HepG2 (cell line): ENCODE results near the gene SEMA4B. TPM values are rescaled to one million over a fixed set of nuclear protein-coding genes. Genes with fewer than 3 reads are reported as not detected.

Experiments
- ATF3 ChIP-seq: sonication (generic); formaldehyde crosslinking; IDR thresholded peaks from 2 replicates; pipeline ENCODE4 v1.4.0; 2020; ENCODE audit warnings: missing genetic modification reagents
- BORCS8-MEF2B ChIP-seq: sonication (generic); formaldehyde crosslinking; IDR thresholded peaks from 2 replicates; pipeline ENCODE4 v1.8.0; 2022; ENCODE audit warnings: mild to moderate bottlenecking, missing genetic modification reagents
- CAMTA2 ChIP-seq: sonication (generic); formaldehyde crosslinking; IDR thresholded peaks from 2 replicates; pipeline ENCODE4 v1.4.0; 2020; ENCODE audit warnings: mild to moderate bottlenecking, missing genetic modification reagents, borderline replicate concordance
- CHD4 ChIP-seq: fragments of 200-600 bp; sonication (generic); IDR thresholded peaks from 2 replicates; pipeline ENCODE4 v1.7.0; 2017; ENCODE audit warnings: mild to moderate bottlenecking, low read length, borderline replicate concordance
- ELF1 ChIP-seq: sonication (generic); formaldehyde crosslinking; IDR thresholded peaks from 2 replicates; pipeline ENCODE4 v1.4.0; 2020; ENCODE audit warnings: missing genetic modification reagents
- ERF ChIP-seq: IDR thresholded peaks from 2 replicates; pipeline ENCODE4 v1.6.1; 2018; ENCODE audit warnings: missing biosample characterization, missing genetic modification reagents
- GLMP ChIP-seq: sonication (generic); formaldehyde crosslinking; IDR thresholded peaks from 2 replicates; pipeline ENCODE4 v1.9.0; 2021; ENCODE audit warnings: missing genetic modification reagents, mild to moderate bottlenecking, borderline replicate concordance
- HOXA3 ChIP-seq: sonication (generic); formaldehyde crosslinking; IDR thresholded peaks from 2 replicates; pipeline ENCODE4 v1.5.0; 2020; ENCODE audit warnings: missing genetic modification reagents
- IRF2 ChIP-seq: IDR thresholded peaks from 2 replicates; pipeline ENCODE4 v1.6.1; 2018; ENCODE audit warnings: missing genetic modification reagents, missing compliant biosample characterization
- MTERF4 ChIP-seq: sonication (generic); formaldehyde crosslinking; IDR thresholded peaks from 2 replicates; pipeline ENCODE4 v1.8.0; 2023; ENCODE audit warnings: mild to moderate bottlenecking, missing genetic modification reagents
- MTF2 ChIP-seq: sonication (generic); formaldehyde crosslinking; IDR thresholded peaks from 2 replicates; pipeline ENCODE4 v1.5.0; 2020; ENCODE audit warnings: missing genetic modification reagents, borderline replicate concordance
- NR1H2 ChIP-seq: sonication (generic); formaldehyde crosslinking; IDR thresholded peaks from 2 replicates; pipeline ENCODE4 v1.8.1; 2022; ENCODE audit warnings: low read depth, missing genetic modification reagents, borderline replicate concordance
- PRDM4 ChIP-seq: sonication (generic); formaldehyde crosslinking; IDR thresholded peaks from 2 replicates; pipeline ENCODE4 v1.9.0; 2021; ENCODE audit warnings: missing genetic modification reagents, borderline replicate concordance
- SAFB2 ChIP-seq: sonication (generic); formaldehyde crosslinking; IDR thresholded peaks from 2 replicates; pipeline ENCODE4 v1.5.1; 2020; ENCODE audit warnings: missing genetic modification reagents, low read depth, mild to moderate bottlenecking, borderline replicate concordance
- XRCC5 ChIP-seq: fragments of 200-400 bp; formaldehyde crosslinking; optimal IDR thresholded peaks from 2 replicates; pipeline ENCODE3; 2017; ENCODE audit warnings: mild to moderate bottlenecking, low read length
- ZBTB25 ChIP-seq: IDR thresholded peaks from 2 replicates; pipeline ENCODE4 v1.6.1; 2018; ENCODE audit warnings: missing genetic modification reagents
- ZBTB37 ChIP-seq: sonication (generic); formaldehyde crosslinking; IDR thresholded peaks from 2 replicates; pipeline ENCODE4 v1.4.0; 2020; ENCODE audit warnings: mild to moderate bottlenecking, missing genetic modification reagents
- ZNF543 ChIP-seq: sonication (generic); formaldehyde crosslinking; IDR thresholded peaks from 2 replicates; pipeline ENCODE4 v1.4.0; 2020; ENCODE audit warnings: mild to moderate bottlenecking, missing genetic modification reagents
- ZNF691 ChIP-seq: sonication (generic); formaldehyde crosslinking; IDR thresholded peaks from 2 replicates; pipeline ENCODE4 v1.4.0; 2020; ENCODE audit warnings: missing genetic modification reagents, low read depth, mild to moderate bottlenecking, borderline replicate concordance
- polyA plus RNA-seq, 8 experiments: library from polyadenylated mRNA; depleted of rRNA in 3 of 8; stranded (reverse) in 7 of 8; unstranded in 1 of 8; fragments of >200 nt; fragmentation: Illumina TruSeq in 4 of 8; extraction: Trizol in 4 of 8; gene quantifications; 2 replicates each; pipeline versions ENCODE4 v1.2.1 to v1.2.3, GENCODE V29; 2011 to 2016; ENCODE audit warnings: low read depth in 4 of 8, missing spikeins in 1 of 8, mixed read lengths in 1 of 8; ENCODE audit not compliant: insufficient read depth in 1 of 8
- total RNA-seq, 5 experiments: library from RNA; depleted of rRNA; stranded (reverse); fragments of >200 nt; fragmentation: Illumina TruSeq; extraction: Trizol; gene quantifications; 2 replicates each; pipeline ENCODE4 v1.2.3, GENCODE V29; 2016; ENCODE audit warnings: low read depth in 1 of 5

Gene SEMA4B
- total and polyA plus RNA-seq, 2 of the 13 experiments (the other 11 are each of a cell fraction or from before 2014, with no cell fraction given), result 2.1 to 17.0 TPM

- TF ChIP-seq NR1H2 (CRISPR knock-in tag), result no peak
- peak; percentile 20; the same call in 1 of the 2 replicates for TF ChIP-seq ELF1 (CRISPR knock-in tag)
- no peak for TF ChIP-seq GLMP (CRISPR knock-in tag)
- no peak for TF ChIP-seq ZNF691 (CRISPR knock-in tag)
- no peak for TF ChIP-seq ZBTB37 (CRISPR knock-in tag)
- no peak for TF ChIP-seq PRDM4
- no peak for TF ChIP-seq SAFB2
- no peak for TF ChIP-seq XRCC5
- no peak for TF ChIP-seq BORCS8-MEF2B (CRISPR knock-in tag)
- peak; percentile 24; the same call in 1 of the 2 replicates for TF ChIP-seq IRF2
- TF ChIP-seq ZNF543 (CRISPR knock-in tag), result peak; percentile 78
- no peak for TF ChIP-seq ATF3 (CRISPR knock-in tag)
- peak; percentile 70 for TF ChIP-seq HOXA3
- no peak for TF ChIP-seq MTF2 (CRISPR knock-in tag)
- TF ChIP-seq CHD4, result peak; percentile 8; the same call in 1 of the 2 replicates
- TF ChIP-seq ERF (CRISPR knock-in tag), result peak; percentile 66; the same call in 1 of the 2 replicates
- no peak for TF ChIP-seq ZBTB25 (CRISPR knock-in tag)
- no peak; the same call in 1 of the 2 replicates for TF ChIP-seq MTERF4 (CRISPR knock-in tag)
- no peak for TF ChIP-seq CAMTA2 (CRISPR knock-in tag)
These were observed 16.1 kb upstream of the SEMA4B start (continued) for GRCh38 chr15:90184786-90185704.
